Measurements from ENCODE around the gene ELOVL5.
"Not testable (repeated sequence)": the region's sequence is repeated elsewhere in the genome, so short reads cannot be mapped to it uniquely, and the experiment has no call there.

ELOVL5 gene

GRCh38 chr6:53391170-53391569, 42.4 kb upstream of the ELOVL5 start:
- no peak overlapping the region for H3K4me2 ChIP-seq (ENCODE audit: low read length)
- H3K79me2 ChIP-seq (ENCODE audit: low read length), result no peaks in the 10 kb centered on the region
- no peak overlapping the region for H3K4me3 ChIP-seq (ENCODE audit: low read length)
- no peak overlapping the region for H3K27ac ChIP-seq (ENCODE audit: low read length)
- no peak overlapping the region for H2AFZ ChIP-seq (ENCODE audit: low read depth, low read length)
- no peak for TF ChIP-seq EZH2phosphoT487 (IDR thresholded peaks at IDR 0.05; ENCODE audit: low read depth)
- TF ChIP-seq CTCF (IDR thresholded peaks at IDR 0.05; ENCODE audit: low read depth, low read length), result no peak
- no peaks in the 10 kb centered on the region for H3K36me3 ChIP-seq (replicated peaks; ENCODE audit: low read depth, low read length)
- H3K27me3 ChIP-seq (ENCODE audit: low read depth, low read length), result peaks cover 10% of the 10 kb centered on the region; the same call in 1 of the 2 replicates
- no peaks in the 10 kb centered on the region for H3K9me3 ChIP-seq (ENCODE audit: insufficient read depth, low read length)
- no peaks in the 10 kb centered on the region for H3K4me1 ChIP-seq (ENCODE audit: low read length)
- H3K9ac ChIP-seq (ENCODE audit: low read length), result no peak overlapping the region
- H4K20me1 ChIP-seq (ENCODE audit: insufficient read depth, low read length), result no peaks in the 10 kb centered on the region

DNA sequence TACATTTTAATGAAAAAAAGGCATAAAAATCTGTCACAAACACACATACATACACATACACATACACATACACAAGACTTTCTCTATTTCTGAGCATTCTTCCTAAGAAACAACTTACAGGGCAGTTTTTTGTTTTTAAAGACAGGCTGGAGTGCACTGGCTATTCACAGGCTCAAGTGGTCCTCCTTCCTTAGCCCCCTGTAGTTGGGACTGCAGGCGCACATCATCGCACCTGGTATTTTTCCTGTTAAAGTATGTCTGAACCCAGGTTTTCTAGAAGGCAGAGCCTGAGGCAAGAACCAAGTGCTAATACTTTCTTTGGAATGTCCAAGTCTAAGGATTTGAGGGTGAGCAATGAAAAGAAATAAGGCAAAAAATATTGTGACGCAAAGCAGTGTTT, 41.3 kb upstream of the ELOVL5 start:
- Histone ChIP-seq H3K4me3 (ENCODE audit: low read length) (no peak overlapping the region), H3K27ac (ENCODE audit: low read length) (no peak overlapping the region), H2AFZ (ENCODE audit: low read depth, low read length) (no peak overlapping the region), H3K9ac (ENCODE audit: low read length) (no peak overlapping the region), H3K27me3 (ENCODE audit: low read depth, low read length) (peaks cover 7% of the 10 kb centered on the region; the same call in 1 of the 2 replicates), H4K20me1 (ENCODE audit: insufficient read depth, low read length) (no peaks in the 10 kb centered on the region), H3K36me3 (replicated peaks; ENCODE audit: low read depth, low read length) (no peaks in the 10 kb centered on the region), H3K4me1 (ENCODE audit: low read length) (no peaks in the 10 kb centered on the region), H3K79me2 (ENCODE audit: low read length) (no peaks in the 10 kb centered on the region), H3K9me3 (ENCODE audit: insufficient read depth, low read length) (no peaks in the 10 kb centered on the region), H3K4me2 (ENCODE audit: low read length) (no peak overlapping the region)
- TF ChIP-seq EZH2phosphoT487 (IDR thresholded peaks at IDR 0.05; ENCODE audit: low read depth) (no peak), CTCF (IDR thresholded peaks at IDR 0.05; ENCODE audit: low read depth, low read length) (no peak)

DNA sequence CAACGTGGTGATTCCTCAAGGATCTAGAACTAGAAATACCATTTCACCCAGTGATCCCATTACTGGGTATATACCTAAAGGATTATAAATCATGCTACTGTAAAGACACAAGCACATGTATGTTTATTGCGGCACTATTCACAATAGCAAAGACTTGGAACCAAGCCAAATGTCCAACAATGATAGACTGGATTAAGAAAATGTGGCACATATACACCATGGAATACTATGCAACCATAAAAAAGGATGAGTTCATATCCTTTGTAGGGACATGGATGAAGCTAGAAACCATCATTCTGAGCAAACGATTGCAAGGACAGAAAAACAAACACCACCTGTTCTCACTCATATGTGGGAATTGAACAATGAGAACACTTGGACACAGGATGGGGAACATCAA, 39.9 kb upstream of the ELOVL5 start:
- not testable (repeated sequence) for H3K4me3 ChIP-seq (ENCODE audit: low read length); H3K27me3 ChIP-seq (ENCODE audit: low read depth, low read length); H2AFZ ChIP-seq (ENCODE audit: low read depth, low read length); H3K79me2 ChIP-seq (ENCODE audit: low read length); H3K4me2 ChIP-seq (ENCODE audit: low read length); H3K4me1 ChIP-seq (ENCODE audit: low read length); H3K9me3 ChIP-seq (ENCODE audit: insufficient read depth, low read length); H3K27ac ChIP-seq (ENCODE audit: low read length); H3K9ac ChIP-seq (ENCODE audit: low read length); H4K20me1 ChIP-seq (ENCODE audit: insufficient read depth, low read length); H3K36me3 ChIP-seq (replicated peaks; ENCODE audit: low read depth, low read length)

DNA sequence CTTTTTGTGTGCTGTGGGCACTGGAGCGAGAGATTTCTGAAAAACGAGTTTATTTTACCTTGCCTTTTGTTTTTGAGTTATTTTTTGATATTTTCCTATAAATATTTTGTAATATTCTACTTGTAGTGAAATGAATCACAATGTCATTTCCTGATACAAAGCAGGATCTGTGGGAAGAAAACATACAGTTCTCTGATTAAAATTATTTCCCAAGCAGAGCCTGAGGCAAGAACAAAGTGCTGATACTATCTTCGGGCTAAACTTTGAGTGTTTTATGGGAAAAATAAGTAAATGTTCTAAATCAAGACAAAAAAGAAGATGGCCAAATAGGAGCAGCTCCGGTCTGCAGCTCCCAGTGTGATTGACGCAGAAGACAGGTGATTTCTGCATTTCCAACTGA, 33.7 kb upstream of the ELOVL5 start:
- Histone ChIP-seq H3K4me1 (ENCODE audit: low read length) (no peaks in the 10 kb centered on the region), H3K79me2 (ENCODE audit: low read length) (no peaks in the 10 kb centered on the region), H3K4me3 (ENCODE audit: low read length) (no peak overlapping the region), H3K27ac (ENCODE audit: low read length) (no peak overlapping the region), H3K9ac (ENCODE audit: low read length) (no peak overlapping the region), H4K20me1 (ENCODE audit: insufficient read depth, low read length) (no peaks in the 10 kb centered on the region), H3K4me2 (ENCODE audit: low read length) (no peak overlapping the region), H3K9me3 (ENCODE audit: insufficient read depth, low read length) (no peaks in the 10 kb centered on the region), H3K36me3 (replicated peaks; ENCODE audit: low read depth, low read length) (no peaks in the 10 kb centered on the region), H2AFZ (ENCODE audit: low read depth, low read length) (no peak overlapping the region), H3K27me3 (ENCODE audit: low read depth, low read length) (peaks cover 12% of the 10 kb centered on the region)
- TF ChIP-seq EZH2phosphoT487 (IDR thresholded peaks at IDR 0.05; ENCODE audit: low read depth) (no peak), CTCF (IDR thresholded peaks at IDR 0.05; ENCODE audit: low read depth, low read length) (no peak)

DNA sequence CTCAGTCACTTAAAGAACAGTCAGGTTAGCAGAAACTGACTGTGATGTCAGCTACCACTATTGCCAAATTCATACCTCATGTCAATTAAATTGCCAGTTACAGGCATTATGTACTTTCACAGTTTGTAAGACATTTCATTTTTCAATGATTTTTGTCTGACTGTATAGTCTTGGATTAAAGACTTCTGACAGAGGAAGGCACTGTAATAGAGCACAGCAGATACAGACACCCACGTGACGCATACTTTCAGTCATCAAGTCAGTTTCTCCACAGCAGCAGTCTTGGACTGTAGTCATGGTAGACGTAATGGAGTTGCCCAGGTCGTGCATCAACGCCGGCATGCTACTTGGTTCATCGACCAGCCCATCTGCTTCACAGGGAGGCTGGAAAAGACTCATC, 29.5 kb upstream of the ELOVL5 start:
- H3K79me2 ChIP-seq (ENCODE audit: low read length), result no peaks in the 10 kb centered on the region
- no peak overlapping the region for H3K4me3 ChIP-seq (ENCODE audit: low read length)
- peaks cover 42% of the 10 kb centered on the region for H3K27me3 ChIP-seq (ENCODE audit: low read depth, low read length)
- TF ChIP-seq EZH2phosphoT487 (IDR thresholded peaks at IDR 0.05; ENCODE audit: low read depth), result no peak
- no peak for TF ChIP-seq CTCF (IDR thresholded peaks at IDR 0.05; ENCODE audit: low read depth, low read length)
- H3K9me3 ChIP-seq (ENCODE audit: insufficient read depth, low read length), result no peaks in the 10 kb centered on the region
- H3K4me1 ChIP-seq (ENCODE audit: low read length), result no peaks in the 10 kb centered on the region
- no peak overlapping the region for H3K9ac ChIP-seq (ENCODE audit: low read length)
- no peak overlapping the region for H2AFZ ChIP-seq (ENCODE audit: low read depth, low read length)
- no peak overlapping the region for H3K4me2 ChIP-seq (ENCODE audit: low read length)
- no peaks in the 10 kb centered on the region for H4K20me1 ChIP-seq (ENCODE audit: insufficient read depth, low read length)
- no peak overlapping the region for H3K27ac ChIP-seq (ENCODE audit: low read length)
- no peaks in the 10 kb centered on the region for H3K36me3 ChIP-seq (replicated peaks; ENCODE audit: low read depth, low read length)

Measured in OCI-LY3 (cell line).